Caco-2 (cell line): Measurements from ENCODE around the gene MBNL2. TPM values are rescaled to one million over a fixed set of nuclear protein-coding genes. Genes with fewer than 3 reads are reported as not detected.

ENCODE experiments used
- BruUV-seq: library from RNA; stranded (reverse); fragments of 400-500 nt; replicated peaks from 2 replicates; lab custom pipeline; 2021; lab: Mats Ljungman, UMichigan
- CTCF ChIA-PET: fragments of 300-600 bp; sonication (Branson Sonifier 250); formaldehyde crosslinking; loops from one replicate; lab custom pipeline; 2022; ENCODE audit warnings: antibody characterized with exemption; lab: Charles Lee
- POLR2A ChIA-PET: fragments of 300-600 bp; sonication (Branson Sonifier 250); formaldehyde crosslinking; loops from one replicate; lab custom pipeline; 2022; ENCODE audit warnings: antibody characterized with exemption; lab: Charles Lee
- DNase-seq, 2 experiments: peaks; one replicate each; pipeline versions ENCODE4 v3.0.0 to v3.0.0-alpha.2; 2020 to 2022
- H3K27me3 ChIP-seq: replicated peaks from 2 replicates; pipeline ENCODE4 v1.6.0; 2011; ENCODE audit warnings: low read length; ENCODE audit not compliant: control insufficient read depth, insufficient read depth
- H3K36me3 ChIP-seq: 2 replicates; pipeline ENCODE4 v1.5.1; 2011; ENCODE audit warnings: low read length; ENCODE audit not compliant: control insufficient read depth, insufficient read depth
- H3K4me1 ChIP-seq: fragments of 250-450 bp; sonication (Bioruptor Pico); 2 replicates; pipeline ENCODE4 v1.5.1; 2020; ENCODE audit warnings: mild to moderate bottlenecking
- H3K4me3 ChIP-seq: 2 replicates; pipeline ENCODE4 v1.5.1; 2011; ENCODE audit warnings: low read depth, mild to moderate bottlenecking, control low read depth, low read length
- H3K9me3 ChIP-seq: fragments of 250-450 bp; sonication (Bioruptor Pico); 2 replicates; pipeline ENCODE4 v1.5.1; 2020; ENCODE audit warnings: mild to moderate bottlenecking, moderate library complexity
- H3K27ac Mint-ChIP-seq: one replicate; pipeline ENCODE4 v1.8.0; 2022; ENCODE audit warnings: mixed read lengths; ENCODE audit not compliant: unreplicated experiment
- H3K27me3 Mint-ChIP-seq: one replicate; pipeline ENCODE4 v1.8.0; 2022; ENCODE audit warnings: mixed read lengths; ENCODE audit not compliant: insufficient read depth, unreplicated experiment
- H3K36me3 Mint-ChIP-seq: one replicate; pipeline ENCODE4 v1.8.0; 2022; ENCODE audit warnings: mild to moderate bottlenecking, mixed read lengths; ENCODE audit not compliant: insufficient read depth, unreplicated experiment
- H3K4me1 Mint-ChIP-seq: one replicate; pipeline ENCODE4 v1.8.0; 2022; ENCODE audit warnings: low read depth, mixed read lengths; ENCODE audit not compliant: unreplicated experiment
- H3K4me3 Mint-ChIP-seq: one replicate; pipeline ENCODE4 v1.8.0; 2022; ENCODE audit warnings: mild to moderate bottlenecking, moderate library complexity, mixed read lengths; ENCODE audit not compliant: unreplicated experiment
- H3K9me3 Mint-ChIP-seq: one replicate; pipeline ENCODE4 v1.8.0; 2022; ENCODE audit warnings: mixed read lengths; ENCODE audit not compliant: unreplicated experiment
- CTCF ChIP-seq, 2 experiments: fragments of 200-600 bp in 1 of 2; IDR thresholded peaks; 1 replicate in 1 of 2; 2 replicates in 1 of 2; pipeline versions ENCODE4 v1.5.1 to v1.8.0; 2011 to 2022; ENCODE audit warnings: antibody characterized with exemption in 1 of 2, control low read depth in 1 of 2, inconsistent platforms in 1 of 2, low read depth in 1 of 2, low read length in 1 of 2, mild to moderate bottlenecking in 1 of 2, moderate library complexity in 1 of 2; ENCODE audit not compliant: insufficient read depth in 1 of 2, severe bottlenecking in 1 of 2, unreplicated experiment in 1 of 2
- intact Hi-C: fragments of 100-400 bp; cut with micrococcal nuclease; formaldehyde crosslinking; loops from one replicate; pipeline ENCODE4 v1.10.0; 2022; ENCODE audit not compliant: unreplicated experiment
- total RNA-seq: library from RNA; stranded (reverse); gene quantifications from 2 replicates; pipeline ENCODE4 v1.2.3, GENCODE V29; 2022

The MBNL2 gene
- total RNA-seq, 1 experiment from 2014 or later = 41.6 TPM

DNA sequence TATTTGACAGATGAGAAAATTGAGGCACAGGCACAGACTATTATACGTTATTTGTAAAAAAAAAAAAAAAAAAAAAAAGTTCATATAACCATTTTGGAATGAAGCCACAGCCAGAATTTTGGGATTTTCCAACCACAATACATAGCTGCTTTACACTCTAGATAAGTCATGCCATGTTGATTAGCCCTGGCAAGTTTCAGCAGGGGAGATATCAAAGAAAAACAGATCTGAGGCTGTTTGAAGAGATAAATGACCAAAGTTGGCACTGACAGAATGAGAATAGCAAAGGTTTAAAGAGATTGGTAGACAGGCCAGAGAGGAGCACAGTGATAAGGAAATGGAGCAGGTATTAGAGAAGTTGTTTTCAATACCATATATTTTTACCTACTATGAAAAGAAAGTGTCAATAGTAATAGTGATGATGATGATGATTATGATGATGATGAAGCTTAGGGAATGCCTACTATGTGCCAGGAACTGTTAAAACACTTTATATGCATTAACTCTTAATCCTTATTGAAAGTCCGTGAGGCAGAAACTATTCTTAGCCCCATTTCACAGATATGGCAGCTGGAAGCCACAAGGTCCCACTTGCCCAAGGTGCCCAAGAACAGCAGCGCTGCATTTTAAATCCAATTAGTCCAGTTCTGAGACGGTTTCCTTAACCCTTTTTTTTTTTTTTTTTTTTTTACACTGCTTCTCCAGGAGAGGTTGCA is 105.5 kb downstream of the MBNL2 start:
- H3K36me3 Mint-ChIP-seq = peaks cover 12% of the 10 kb centered on the region
- DNase-seq = no peak
- Histone ChIP-seq H3K4me1 (peaks cover 15% of the 10 kb centered on the region), H3K36me3 (no peaks in the 10 kb centered on the region; the same call in 1 of the 2 replicates), H3K9me3 (no peaks in the 10 kb centered on the region), H3K27me3 (no peaks in the 10 kb centered on the region), H3K4me3 (no peak overlapping the region)
- H3K9me3 Mint-ChIP-seq = no peaks in the 10 kb centered on the region
- H3K4me1 Mint-ChIP-seq = peaks cover 10% of the 10 kb centered on the region
- no peaks in the 10 kb centered on the region for H3K27me3 Mint-ChIP-seq
- H3K27ac Mint-ChIP-seq = peak overlapping the region; percentile 23
- intact Hi-C loops = loop anchor here (2.0 kb wide), 1 partner anchor 19 kb away; no protein-coding TSS in a partner anchor
- TF ChIP-seq CTCF (IDR thresholded peaks at IDR 0.05; ENCODE audit: insufficient read depth in 1 of 2, low read depth in 1 of 2, low read length in 1 of 2, severe bottlenecking in 1 of 2, unreplicated experiment in 1 of 2) = no peak
- no TSS peak for BruUV-seq
- H3K4me3 Mint-ChIP-seq = no peak overlapping the region
- ChIA-PET CTCF (no interaction called here), POLR2A (no interaction called here)

GRCh38 chr13:97328222-97328790 is 106.2 kb downstream of the MBNL2 start:
- DNase-seq = peak; percentile 52 to 62

More at GRCh38 chr13:97328222-97328790, 106.2 kb downstream of the MBNL2 start:
- Histone ChIP-seq H3K27me3 (no peaks in the 10 kb centered on the region), H3K9me3 (no peaks in the 10 kb centered on the region), H3K36me3 (no peaks in the 10 kb centered on the region; the same call in 1 of the 2 replicates), H3K4me1 (peaks cover 15% of the 10 kb centered on the region), H3K4me3 (no peak overlapping the region)
- peak overlapping the region; percentile 23 for H3K27ac Mint-ChIP-seq
- POLR2A ChIA-PET = no interaction called here
- CTCF ChIA-PET = no interaction called here
- H3K9me3 Mint-ChIP-seq = no peaks in the 10 kb centered on the region
- intact Hi-C loops = loop anchor here (2.0 kb wide), 1 partner anchor 20 kb away; no protein-coding TSS in a partner anchor
- peaks cover 15% of the 10 kb centered on the region for H3K36me3 Mint-ChIP-seq
- no TSS peak for BruUV-seq
- no peak overlapping the region for H3K4me3 Mint-ChIP-seq
- no peak for TF ChIP-seq CTCF (IDR thresholded peaks at IDR 0.05; ENCODE audit: insufficient read depth in 1 of 2, low read depth in 1 of 2, low read length in 1 of 2, severe bottlenecking in 1 of 2, unreplicated experiment in 1 of 2)
- no peaks in the 10 kb centered on the region for H3K27me3 Mint-ChIP-seq
- H3K4me1 Mint-ChIP-seq = peaks cover 15% of the 10 kb centered on the region
